Left renal cortex interstitium (tissue), 4 donors: ENCODE data around the gene ARMH1. TPM values are rescaled to one million over a fixed set of nuclear protein-coding genes. Genes with fewer than 3 reads are reported as not detected.

Source experiments
- DNase-seq, 4 donors: peaks; one replicate each; pipeline ENCODE4 v3.0.0-alpha.2; 2013; ENCODE audit warnings: low read depth in 4 of 4, low spot score in 2 of 4, missing footprints in 1 of 4
- polyA plus RNA-seq, 4 donors: library from polyadenylated mRNA; unstranded; fragments of 120-200 nt; gene quantifications; one replicate each; pipeline ENCODE4 v1.2.1, GENCODE V29; 2013; ENCODE audit not compliant: insufficient read length in 4 of 4

ARMH1 gene
- 1 to 10 TPM; 4.9 to 9.3 (median 7.3) TPM for polyA plus RNA-seq

DNA sequence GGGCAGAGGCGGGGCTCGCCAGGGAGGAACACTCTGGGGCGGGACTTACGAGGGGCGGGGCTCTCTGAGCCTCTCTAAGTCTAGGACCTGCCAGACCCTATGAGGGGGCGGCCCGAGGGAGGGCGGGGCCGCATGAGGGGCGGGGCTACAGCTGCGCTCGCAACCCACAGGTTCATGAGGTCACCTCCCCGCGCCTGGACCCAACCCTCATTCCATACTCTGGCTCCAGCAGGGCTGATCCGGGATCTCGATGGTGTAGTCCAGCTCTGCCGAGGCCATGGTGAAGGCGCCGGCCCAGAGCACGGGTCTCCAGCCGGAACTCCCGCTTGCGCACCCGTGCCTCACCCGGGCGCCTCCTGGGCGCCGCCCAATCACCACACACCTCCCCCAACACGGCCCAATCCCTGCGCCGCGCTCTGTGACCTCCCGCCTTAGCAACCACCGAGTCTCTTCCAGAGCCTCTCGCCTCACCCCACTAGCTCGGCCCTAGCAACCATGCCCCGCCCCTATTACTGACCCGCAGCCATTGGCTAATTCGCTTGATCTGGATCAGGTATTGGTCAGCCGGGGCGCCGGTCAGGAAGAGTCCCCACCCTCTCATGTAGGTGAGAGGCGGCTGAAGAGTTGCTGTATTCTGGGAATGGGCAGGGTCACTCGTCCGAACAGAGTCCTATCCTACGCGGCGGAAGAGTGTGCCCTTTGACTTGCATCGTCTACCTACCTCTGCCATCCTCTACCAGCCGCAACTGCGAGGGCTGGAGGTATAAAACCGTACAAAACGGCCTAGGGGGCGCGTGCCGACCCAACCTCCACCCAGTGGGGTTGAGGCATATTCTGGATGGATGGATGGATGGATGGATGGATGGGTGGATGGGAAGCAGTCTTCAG, at the start of gene ARMH1, which contains the start of gene TMEM53:
ARMH1 (plus strand) TSS at position 602 of the 888 bp plus-strand sequence. CDS start 14,984 bp downstream, outside the sequence.
TMEM53 (minus strand) TSS at position 369 of the 888 bp plus-strand sequence; CDS start at position 279, 90 bp downstream.
- peak; percentile 93 to 98 (median 95) for DNase-seq

DNA sequence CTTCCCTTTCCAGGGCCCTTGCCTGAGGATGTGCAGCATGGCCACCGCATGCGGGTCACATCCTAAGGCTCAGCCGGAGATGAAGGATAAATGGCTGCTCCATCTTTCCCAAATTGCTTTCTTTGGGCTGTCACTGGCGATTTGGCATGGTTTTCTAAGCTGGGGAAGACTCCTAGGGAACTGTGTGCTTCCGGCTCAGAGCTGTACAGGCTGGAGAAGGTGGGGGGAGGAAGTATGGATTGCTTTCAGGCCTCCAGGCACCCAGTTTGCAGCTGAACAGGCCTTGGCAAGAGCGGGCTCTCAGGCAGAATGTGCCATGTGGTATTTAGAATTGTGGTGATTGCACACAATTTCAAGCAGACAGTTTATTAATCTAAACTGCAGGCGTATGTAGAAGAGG, 49.2 kb upstream of the ARMH1 start:
- no peak for DNase-seq

DNA sequence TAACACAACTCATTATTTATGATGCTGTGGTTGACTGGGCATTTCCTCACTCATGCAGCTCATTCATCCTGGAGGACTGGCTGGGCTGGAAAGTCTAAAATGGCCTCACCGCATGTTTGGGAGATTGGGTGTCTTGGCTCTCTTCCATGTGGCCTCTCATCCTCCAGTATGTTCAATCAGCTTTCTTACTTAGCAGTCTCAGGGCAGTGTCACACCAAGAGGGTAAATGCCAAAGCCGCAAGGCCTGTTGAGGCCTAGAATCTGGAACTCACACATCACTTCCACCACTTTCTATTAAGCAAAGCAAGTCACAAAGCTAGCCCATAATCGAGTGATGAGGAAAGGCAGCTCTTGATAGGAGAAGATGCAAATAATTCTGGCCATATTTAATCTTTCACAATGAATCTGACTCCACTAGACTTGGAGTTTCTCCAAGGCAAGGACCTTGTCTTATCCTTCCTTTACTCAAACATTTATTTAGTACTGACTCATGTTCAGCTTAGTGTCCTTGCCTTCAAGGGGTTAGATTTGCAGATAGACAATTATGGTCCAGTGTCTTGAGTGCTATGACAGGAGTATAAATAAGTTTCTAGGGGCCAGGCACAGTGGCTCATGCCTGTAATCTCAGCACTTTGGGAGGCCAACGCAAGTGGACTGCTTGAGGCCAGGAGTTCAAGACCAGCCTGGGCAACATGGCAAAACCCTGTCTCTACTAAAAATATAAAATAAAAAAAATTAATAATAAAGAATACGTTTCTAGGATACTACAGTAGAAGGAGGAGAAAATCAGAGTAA, 45.4 kb upstream of the ARMH1 start:
- DNase-seq: no peak

DNA sequence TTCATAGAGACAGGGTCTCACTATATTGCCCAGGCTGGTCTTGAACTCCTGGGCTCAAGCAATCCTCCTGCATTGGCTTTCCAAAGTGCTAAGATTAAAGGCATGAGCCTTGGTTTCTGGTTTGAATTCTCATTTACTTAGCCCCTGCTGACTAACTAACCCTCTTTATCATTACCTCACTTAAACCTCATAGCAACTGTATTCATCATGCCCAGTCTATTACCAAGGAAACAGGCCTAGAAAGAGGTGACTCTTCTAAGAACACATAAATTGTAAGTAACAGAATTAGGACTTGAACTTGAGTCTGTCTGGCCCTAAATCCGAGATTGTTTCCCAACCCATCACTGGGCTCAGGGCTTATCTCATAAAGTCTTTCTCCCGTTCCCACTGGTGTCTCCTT, 44.4 kb upstream of the ARMH1 start:
- no peak for DNase-seq

DNA sequence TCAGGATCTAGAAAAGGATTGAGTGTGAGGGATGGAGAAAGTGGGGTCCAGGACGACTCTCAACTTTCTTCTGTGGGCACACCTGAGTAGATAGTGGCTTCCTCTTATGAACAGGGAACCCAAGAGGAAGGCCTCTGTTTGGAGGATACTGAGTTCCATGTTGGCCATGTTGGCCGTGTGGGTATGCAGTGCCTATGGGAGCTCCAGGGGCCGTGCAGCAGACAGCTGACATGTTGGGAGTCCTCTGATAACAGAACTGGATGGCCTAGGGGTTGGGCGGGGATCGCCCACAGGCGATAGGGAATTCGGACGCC, 43.2 kb upstream of the ARMH1 start:
- no peak for DNase-seq

DNA sequence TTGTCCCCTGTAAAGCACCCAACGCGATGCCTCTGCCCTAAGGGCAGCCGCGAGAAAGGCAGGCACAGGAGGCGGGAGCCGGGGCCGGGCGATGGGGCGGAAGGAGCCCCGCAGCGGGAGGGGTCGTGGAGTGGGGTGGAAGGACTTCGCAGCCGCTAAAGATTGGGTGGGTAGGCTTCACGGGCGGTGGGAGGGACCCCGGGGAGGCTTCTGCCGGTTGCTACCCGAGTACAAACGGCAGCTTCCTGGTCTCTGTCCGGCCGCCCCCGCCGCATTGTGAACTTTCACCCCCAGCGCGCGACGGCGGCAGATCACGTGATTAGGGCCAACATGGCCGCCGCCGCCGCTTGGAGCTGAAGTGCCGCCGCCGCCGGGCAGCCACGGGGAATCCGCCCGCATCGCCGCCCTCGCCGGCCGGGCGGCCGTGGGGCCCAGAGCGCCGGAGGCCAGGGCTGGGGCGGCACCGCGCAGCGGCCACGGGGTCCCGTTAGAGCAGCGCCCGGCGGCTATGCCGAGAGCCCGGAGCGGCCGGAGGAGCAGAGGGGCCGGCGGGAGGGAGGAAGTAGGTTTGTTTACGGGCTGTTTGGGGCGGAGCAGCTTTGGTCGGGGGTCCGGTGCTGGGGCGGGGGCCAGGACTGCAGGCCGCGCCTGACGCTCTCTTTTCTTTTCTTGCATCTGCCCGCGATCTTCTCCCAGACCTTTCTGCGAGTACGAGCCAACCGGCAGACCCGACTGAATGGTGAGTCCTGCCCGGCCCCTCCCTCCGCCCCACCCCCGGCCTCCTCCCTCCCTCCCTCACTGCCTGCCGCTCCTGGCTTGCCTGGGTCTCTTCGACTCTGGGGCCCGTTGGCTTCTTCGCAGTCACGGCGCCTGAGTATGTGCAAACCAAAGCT, 42.6 kb upstream of the ARMH1 start:
- DNase-seq: peak in 1 of 4 donors; percentile 74

DNA sequence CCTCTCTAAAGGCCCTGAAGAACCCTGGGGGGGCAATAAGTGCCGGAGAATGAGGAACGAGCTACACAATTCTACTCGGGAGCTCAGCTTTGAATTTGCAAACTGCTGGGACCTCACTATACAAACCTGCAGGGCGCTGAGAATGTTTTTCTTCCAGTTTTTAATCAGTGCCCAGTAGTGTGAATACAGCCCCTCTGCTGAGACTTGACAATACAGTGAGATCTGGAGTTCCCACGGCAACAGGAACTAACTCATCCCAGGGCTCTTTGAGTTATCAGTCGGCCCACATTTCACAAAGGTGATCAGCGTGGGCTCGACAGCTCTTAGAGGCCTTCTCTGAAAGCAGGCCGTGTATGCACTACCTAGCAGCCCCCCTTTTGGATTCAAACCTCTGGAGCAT, 41.9 kb upstream of the ARMH1 start:
- DNase-seq: no peak

DNA sequence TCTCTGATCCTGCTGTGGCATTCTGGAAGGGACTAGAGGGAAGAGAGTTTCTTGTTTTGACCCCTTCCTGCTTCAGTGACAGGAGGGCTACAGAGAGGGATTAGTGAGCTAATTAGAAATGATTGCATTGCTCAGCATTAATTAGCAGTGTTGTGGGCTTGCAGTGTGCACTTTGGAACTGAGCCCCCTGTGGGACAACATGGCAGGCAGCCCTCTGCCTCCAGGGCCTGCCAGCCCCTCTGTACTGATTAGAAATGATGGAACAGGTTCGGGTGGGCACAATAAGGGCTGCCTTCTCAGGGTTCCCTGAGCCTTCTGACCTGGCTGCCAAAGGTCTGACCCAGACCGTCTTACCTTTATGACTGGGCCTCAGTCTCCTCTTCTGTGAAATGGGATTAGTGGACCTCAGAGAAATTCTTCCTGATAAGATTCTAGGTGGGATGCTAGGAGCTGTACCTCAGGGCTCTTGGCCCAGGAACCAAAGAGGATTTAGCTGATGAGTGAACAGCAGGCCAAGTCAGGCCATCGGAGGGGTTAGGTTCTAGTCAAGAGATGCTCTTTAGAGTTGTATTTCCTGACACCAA, 39.8 kb upstream of the ARMH1 start:
- no peak for DNase-seq

DNA sequence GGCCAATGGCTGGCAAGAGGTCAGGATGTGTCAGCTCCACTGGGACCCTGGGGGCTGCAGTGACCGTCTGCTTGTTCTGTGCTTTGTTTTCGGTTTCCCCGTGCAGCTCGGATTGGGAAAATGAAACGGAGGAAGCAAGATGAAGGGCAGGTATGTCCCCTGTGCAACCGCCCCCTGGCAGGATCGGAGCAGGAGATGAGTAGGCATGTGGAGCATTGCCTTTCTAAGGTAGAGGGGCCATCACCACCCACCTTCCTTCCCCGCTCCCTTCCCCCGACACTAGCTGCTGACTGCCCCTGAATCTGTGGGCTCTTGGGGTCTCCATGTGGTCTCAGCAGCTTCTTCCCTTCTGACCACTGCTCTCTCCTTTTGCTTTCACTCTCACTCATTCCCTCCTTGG, 39.1 kb upstream of the ARMH1 start:
- no peak for DNase-seq

DNA sequence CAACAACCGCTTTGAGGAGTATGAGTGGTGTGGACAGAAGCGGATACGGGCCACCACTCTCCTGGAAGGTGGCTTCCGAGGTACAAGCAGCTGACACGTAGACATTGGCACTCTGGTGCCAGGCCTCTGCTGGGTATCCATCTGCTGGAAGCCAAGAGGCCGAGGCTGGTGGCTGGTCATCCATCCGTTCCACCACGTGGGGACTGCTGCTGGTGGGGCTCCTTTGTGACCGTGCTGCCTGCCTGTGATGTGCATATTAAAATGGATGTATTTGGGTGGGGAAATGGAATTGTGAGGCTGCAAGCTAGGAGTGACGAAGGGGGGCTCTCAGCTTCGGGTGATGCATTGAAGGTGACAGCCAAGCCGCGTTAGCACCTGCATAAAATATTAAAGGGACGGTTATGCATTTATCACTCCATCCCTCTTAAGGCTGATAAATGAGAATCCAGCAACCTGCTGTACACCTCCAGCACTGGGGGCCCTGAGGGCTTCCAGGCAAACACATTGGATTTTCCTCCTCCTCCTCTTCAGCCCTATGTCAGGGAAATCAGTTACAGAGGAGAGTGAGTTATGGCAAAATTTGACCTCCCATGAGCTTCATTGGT, 38.3 kb upstream of the ARMH1 start:
- no peak for DNase-seq

DNA sequence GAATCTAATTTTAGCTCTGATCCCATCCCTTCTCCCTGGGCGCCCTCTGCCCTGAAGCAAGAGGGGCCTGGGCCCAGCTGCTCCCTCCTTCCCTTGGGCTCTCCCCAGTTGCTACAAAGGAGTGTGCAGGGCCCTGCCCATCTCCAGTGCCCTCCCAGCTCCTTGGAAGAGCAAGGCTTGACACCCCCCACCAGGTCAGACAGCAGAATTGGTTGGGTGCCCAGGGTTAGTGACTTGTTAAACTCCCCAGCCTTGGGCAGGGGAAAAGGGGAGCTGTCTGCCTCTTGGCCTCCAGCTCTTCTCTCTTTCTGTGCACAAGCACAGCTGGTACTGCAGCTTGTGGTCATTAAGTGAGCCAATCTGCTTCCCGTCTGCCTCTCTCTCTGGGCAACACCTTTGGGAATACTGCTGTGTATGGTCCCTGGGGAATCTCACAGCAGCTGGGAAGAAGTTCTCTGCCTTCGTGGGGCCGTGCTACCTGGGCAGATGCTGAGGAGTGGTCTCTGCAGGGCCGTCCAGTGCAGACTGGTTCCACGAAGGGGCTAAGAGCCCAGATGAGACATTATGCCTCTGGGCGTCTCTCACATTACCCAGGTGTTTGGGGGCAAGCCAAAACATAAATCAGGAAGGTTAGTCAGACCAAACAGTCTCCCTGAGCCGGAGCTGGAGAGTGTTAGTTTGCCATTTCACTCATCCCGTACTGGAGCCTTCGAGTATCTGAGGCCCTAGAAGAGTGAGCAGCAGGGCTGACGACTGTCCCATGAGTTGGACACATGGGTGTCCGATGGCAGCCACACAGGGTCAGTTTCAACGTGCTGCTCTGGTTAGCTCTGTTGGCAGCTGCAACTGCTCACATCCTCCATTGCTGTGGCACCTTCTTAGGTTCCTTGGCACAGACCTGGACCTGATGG, 37.6 kb upstream of the ARMH1 start:
- DNase-seq: no peak

DNA sequence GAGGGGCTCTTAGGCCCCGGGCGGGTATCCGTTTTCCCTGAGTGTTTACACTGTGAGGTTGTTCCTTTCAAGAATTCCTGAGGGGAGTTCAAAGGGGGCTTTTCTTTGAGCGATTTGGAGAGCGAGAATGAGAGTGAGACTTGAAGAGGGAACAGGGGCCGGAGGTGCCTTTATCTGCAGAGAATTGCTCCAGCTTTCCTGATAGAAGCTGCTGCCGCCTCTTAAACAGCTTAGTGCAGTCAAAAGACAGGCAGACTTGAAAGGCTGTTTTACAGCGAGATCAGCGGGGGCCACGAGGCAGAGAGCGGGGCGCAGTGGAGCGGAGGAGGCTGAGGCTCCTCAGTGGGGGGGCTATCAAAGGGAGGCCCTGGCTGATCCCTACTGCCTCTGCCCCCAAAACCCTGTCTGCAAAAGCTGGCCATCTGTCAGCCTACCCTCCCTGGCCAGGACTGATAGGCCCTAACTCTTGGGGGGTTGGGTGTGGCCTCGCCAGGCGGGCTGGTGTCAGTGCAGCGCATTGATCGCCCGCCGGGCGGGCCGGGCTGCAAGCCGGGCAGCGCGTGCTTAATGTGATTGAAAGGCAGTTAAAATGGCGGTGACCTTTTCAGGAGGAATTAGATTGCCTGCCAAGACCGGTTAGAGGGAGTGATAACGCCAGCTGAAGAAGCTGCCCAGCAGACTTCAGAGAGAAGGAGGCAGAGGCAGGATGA, 36.7 kb upstream of the ARMH1 start:
- no peak for DNase-seq

DNA sequence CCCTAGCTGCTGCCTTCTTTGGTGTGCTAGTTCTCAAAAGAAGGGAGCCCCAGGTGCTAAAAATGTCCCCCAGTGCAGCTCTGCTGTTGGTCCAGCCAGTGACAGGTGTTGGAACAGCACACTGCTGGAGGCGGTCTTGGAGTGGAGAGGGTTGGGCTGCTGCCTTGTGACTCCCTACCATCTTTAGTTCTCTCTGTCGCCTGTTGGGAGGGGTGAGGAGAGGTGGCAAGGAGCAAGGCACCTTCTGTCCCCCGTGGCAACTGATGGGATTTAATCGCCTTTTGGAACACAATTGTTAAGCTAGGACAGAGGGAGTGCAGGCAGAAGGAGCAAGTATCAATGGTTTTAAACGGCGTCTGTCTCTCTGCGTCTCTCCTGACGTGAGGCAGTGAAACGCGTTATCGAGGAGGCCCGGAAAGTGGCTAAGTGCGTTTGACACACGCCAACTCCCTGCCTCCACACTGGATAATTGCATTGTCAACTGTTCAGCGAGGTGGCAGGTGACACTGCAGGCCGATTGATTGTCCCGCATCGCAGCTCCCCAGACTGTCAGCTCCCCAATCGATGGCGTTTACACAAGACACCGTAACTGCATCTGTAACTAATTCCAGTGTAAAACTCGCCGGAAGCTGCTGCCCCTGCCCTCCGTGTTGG, 34.2 kb upstream of the ARMH1 start:
- no peak for DNase-seq

DNA sequence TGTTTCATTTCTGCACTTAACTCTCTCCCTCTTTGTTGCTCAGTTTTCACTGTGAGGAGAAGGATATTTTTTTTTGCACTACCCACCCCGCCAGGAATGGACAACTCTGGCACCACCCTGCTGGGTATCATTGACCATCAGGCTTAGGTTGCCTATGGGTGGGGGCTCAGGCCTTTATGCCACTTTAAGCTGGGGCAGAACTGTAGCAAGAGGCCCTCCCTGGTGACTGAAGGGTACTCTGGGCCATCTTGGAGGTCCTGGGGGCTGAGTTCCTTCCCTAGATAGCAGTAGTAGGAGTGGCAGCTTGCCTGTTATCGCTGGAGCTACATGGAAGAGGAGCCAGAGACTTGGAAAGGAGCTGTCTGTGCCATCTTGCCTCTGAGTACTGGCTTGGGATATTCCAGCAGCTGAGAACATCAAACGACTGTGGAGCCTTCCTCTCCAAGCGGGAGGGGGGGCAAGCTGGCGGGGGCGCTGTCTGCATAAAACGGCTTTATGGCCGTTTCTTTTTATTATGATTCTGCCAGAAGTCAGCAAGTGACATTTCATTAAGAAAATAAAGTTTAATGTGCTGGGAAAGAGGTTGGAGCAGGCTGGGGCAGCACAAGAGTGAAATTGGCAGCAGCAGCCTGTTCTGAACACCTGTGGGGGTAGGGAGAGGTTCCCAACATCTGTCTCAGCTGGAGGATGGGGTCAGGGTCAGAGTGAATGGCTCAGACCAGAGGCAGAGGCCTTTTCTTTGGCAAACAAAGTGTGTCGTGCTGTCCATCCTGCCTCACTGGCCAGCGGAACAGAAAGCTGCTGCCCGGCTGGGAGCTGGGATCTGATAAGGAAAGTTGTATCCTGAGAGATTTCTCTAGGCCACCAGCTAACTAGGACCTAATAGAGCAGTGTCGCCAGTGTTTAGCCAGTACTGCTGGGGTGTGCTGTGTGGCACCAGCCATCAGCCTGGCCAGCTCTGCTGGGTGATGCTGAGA, 33.1 kb upstream of the ARMH1 start:
- DNase-seq: no peak

DNA sequence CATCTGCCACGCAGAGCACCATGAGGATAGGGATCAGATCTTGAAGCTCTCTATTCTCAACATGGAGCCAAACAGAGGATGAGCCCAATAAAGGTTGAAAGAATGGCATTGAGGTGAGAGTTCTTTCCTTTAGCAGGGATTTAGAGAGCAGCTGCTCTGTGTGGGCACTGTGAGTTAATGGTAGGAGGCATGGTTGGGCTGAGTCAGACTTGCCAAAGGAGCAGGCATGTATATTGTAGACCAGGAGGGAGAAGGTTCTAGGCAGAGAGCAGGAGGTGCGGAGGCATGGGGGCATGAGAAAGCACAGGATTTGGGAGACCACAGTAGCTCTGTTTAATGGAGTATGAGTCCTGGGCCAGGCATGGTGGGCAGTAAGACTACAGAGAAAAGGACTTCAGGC, 32.3 kb upstream of the ARMH1 start:
- DNase-seq: no peak

DNA sequence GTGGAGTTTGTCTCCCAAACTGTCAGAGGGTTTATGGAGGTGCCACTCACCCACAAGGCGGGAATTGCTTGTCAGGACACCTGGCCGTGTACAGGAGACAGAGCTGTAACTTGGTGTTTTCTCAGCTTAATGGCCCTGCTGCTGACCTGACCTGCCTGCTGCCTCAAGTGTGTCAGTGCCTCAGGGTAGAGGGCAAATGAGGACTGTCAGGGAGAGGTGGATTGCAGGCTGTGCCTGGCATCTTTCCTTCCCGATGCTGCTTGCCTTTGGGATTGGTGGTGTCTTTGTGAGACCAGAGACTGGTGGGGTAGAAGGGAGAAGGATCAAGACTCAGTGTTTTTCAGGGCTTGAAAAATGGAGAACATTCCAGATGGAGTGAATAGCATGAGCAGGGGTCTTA, 31.6 kb upstream of the ARMH1 start:
- no peak for DNase-seq
